ENCODE data around the gene SCFD2. TPM values are rescaled to one million over a fixed set of nuclear protein-coding genes. Genes with fewer than 3 reads are reported as not detected.

SCFD2 gene
- total and polyA plus RNA-seq, 2 of the 8 experiments (the other 6 are each of a cell fraction or from before 2014, with no cell fraction given) = 6.2 to 10.2 TPM

DNA sequence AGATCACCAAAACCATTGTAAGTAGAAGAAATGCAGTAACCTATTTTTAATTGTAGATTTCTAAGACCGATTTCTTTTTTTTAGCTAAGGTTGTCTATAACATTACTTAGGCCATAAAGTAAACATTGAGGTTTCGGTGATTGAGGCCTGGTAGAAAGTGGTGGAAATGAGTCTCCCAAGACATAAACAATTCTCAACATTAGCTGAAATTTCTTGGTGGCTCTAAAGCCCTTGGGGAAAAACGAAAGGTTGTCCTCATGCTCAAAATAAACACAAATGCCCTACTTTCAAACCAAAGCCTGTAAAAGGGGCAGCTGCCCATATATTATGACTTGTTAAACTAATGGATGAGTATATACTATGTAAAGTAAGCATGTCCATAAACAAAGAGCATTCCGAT lies 98.8 kb downstream of the SCFD2 start:
- H3K56ac ChIP-seq (replicated peaks; ENCODE audit: insufficient read length, low read depth, low read length) = no peak overlapping the region
- H3K4me3 ChIP-seq (ENCODE audit: extremely low read depth in 1 of 4, insufficient read depth in 2 of 4, low read depth in 3 of 4, low read length in 4 of 4) = no peak overlapping the region
- H3K4me2 ChIP-seq (ENCODE audit: insufficient read depth in 1 of 2, low read depth in 2 of 2, low read length in 2 of 2) = no peak overlapping the region
- no peak overlapping the region for H2AK5ac ChIP-seq (ENCODE audit: low read depth, low read length)
- H3K4ac ChIP-seq (replicated peaks; ENCODE audit: insufficient read length, low read depth, low read length) = no peak overlapping the region
- H4K8ac ChIP-seq (ENCODE audit: extremely low read depth, insufficient read depth, low read length) = no peak overlapping the region
- no peaks in the 10 kb centered on the region for H3K23me2 ChIP-seq (ENCODE audit: low read depth, low read length)
- H3K23ac ChIP-seq (ENCODE audit: insufficient read length) = no peak overlapping the region
- ChIA-PET POLR2A (ENCODE audit: partially characterized antibody) (no interaction called here), CTCF (ENCODE audit: partially characterized antibody) (interaction anchor here (1.8 kb wide), 1 partner anchor 47 kb away, joined by 4 read pairs; no protein-coding TSS in a partner anchor)
- H2BK12ac ChIP-seq (ENCODE audit: low read depth, low read length) = no peak overlapping the region
- no peaks in the 10 kb centered on the region for H3K79me1 ChIP-seq (ENCODE audit: low read depth, low read length)
- FAIRE-seq (no peak), DNase-seq (ENCODE audit: low read depth in 1 of 2, low spot score in 2 of 2) (no peak)
- no peak overlapping the region for H4K91ac ChIP-seq (replicated peaks; ENCODE audit: insufficient read length, low read length)
- no peaks in the 10 kb centered on the region for H3K36me3 ChIP-seq (ENCODE audit: control insufficient read depth in 2 of 4, insufficient read depth in 4 of 4, low read length in 3 of 4)
- H2AFZ ChIP-seq (ENCODE audit: low read length) = no peak overlapping the region
- H3K9ac ChIP-seq (replicated peaks in 1 of 4; ENCODE audit: extremely low read depth in 1 of 4, low read depth in 3 of 4, low read length in 3 of 4) = no peak overlapping the region
- 90% methylated on average over 4 of the region's 4 CpGs; no CpG with 5 or more reads in 1 of the 2 experiments for WGBS, 2 experiments (ENCODE audit: extremely low coverage in 1 of 2, insufficient coverage in 1 of 2, insufficient read length in 1 of 2, insufficient replicate concordance in 2 of 2, low coverage in 1 of 2, low lambda C conversion rate in 2 of 2, missing lambda C conversion rate in 1 of 2)
- no peak overlapping the region for H2BK120ac ChIP-seq (replicated peaks; ENCODE audit: low read depth, low read length)
- no peaks in the 10 kb centered on the region for H3K4me1 ChIP-seq (replicated peaks in 1 of 4; ENCODE audit: control insufficient read depth in 3 of 4, insufficient read depth in 4 of 4, low read length in 3 of 4)
- H3K27ac ChIP-seq (ENCODE audit: low read depth, low read length) = no peak overlapping the region
- 0 out of 4 replicates have a peak, but pooled peaks cover 0 to 4% of the 10 kb centered on the region in 2 experiments for H3K9me3 ChIP-seq (ENCODE audit: insufficient read depth in 2 of 2, low read depth in 1 of 2, low read length in 1 of 2)
- no peaks in the 10 kb centered on the region for H4K20me1 ChIP-seq (replicated peaks in 1 of 2; ENCODE audit: control insufficient read depth in 1 of 2, insufficient read depth in 2 of 2, low read length in 2 of 2)
- H2BK5ac ChIP-seq (ENCODE audit: low read depth, low read length) = no peak overlapping the region
- H2BK15ac ChIP-seq (ENCODE audit: low read length) = no peak overlapping the region
- no peak overlapping the region for H3K18ac ChIP-seq (ENCODE audit: extremely low read depth, low read length)
- H3K14ac ChIP-seq (ENCODE audit: insufficient read length) = no peak overlapping the region
- no peak overlapping the region for H2BK20ac ChIP-seq (ENCODE audit: low read length)
- H4K5ac ChIP-seq (ENCODE audit: insufficient read length, low read depth, low read length) = no peak overlapping the region
- H3K27me3 ChIP-seq (replicated peaks in 1 of 4; ENCODE audit: control insufficient read depth in 3 of 4, extremely low read depth in 1 of 4, insufficient read depth in 3 of 4, low read length in 3 of 4) = no peaks in the 10 kb centered on the region; a peak in 1 of 7 replicates
- H3K79me2 ChIP-seq (ENCODE audit: control insufficient read depth in 1 of 2, insufficient read depth in 2 of 2, low read length in 2 of 2) = no peaks in the 10 kb centered on the region
- TF ChIP-seq HDAC2 (IDR thresholded peaks at IDR 0.05; ENCODE audit: borderline replicate concordance in 1 of 2, low read depth in 2 of 2, low read length in 2 of 2) = no peak
- TF ChIP-seq SP4 (IDR thresholded peaks at IDR 0.05; ENCODE audit: low read length) = no peak
- TF ChIP-seq EP300 (IDR thresholded peaks at IDR 0.05; ENCODE audit: borderline replicate concordance in 1 of 2, low read depth in 2 of 2, low read length in 2 of 2) = no peak
- TF ChIP-seq TCF12 (IDR thresholded peaks at IDR 0.05; ENCODE audit: low read depth, low read length) = no peak
- no peak for TF ChIP-seq EGR1 (IDR thresholded peaks at IDR 0.05; ENCODE audit: borderline replicate concordance, low read depth, low read length)

Measured in H1 (cell line).